Measurements from ENCODE around the gene TDRD15.

DNA sequence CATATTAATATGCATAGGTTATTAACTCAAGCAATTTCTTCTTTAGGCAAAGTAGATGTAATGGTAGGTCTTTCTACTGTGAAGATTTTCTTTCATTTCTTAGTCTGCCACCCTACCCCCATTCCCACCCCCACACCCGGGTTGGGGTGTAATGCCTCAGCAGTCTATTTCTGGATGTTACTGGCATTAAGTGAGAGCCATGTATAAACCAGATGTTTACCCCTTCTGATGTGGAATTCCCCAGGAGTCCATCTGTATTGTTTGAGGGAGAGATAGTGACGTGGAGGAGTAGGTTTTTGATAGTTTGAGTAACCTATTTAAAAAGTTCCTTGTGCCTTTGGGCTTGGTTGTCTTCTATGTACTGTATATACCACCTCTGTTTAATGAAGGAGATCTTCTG is 11.8 kb downstream of the TDRD15 start:
- TF ChIP-seq, protein P1, sequence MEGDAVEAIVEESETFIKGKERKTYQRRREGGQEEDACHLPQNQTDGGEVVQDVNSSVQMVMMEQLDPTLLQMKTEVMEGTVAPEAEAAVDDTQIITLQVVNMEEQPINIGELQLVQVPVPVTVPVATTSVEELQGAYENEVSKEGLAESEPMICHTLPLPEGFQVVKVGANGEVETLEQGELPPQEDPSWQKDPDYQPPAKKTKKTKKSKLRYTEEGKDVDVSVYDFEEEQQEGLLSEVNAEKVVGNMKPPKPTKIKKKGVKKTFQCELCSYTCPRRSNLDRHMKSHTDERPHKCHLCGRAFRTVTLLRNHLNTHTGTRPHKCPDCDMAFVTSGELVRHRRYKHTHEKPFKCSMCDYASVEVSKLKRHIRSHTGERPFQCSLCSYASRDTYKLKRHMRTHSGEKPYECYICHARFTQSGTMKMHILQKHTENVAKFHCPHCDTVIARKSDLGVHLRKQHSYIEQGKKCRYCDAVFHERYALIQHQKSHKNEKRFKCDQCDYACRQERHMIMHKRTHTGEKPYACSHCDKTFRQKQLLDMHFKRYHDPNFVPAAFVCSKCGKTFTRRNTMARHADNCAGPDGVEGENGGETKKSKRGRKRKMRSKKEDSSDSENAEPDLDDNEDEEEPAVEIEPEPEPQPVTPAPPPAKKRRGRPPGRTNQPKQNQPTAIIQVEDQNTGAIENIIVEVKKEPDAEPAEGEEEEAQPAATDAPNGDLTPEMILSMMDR (IDR thresholded peaks at IDR 0.05), result no peak
- TF ChIP-seq POLR2A (IDR thresholded peaks at IDR 0.05), result no peak

Measured in thyroid gland (tissue), 4 donors.